Measurements from ENCODE around the gene DHDH.

DNA sequence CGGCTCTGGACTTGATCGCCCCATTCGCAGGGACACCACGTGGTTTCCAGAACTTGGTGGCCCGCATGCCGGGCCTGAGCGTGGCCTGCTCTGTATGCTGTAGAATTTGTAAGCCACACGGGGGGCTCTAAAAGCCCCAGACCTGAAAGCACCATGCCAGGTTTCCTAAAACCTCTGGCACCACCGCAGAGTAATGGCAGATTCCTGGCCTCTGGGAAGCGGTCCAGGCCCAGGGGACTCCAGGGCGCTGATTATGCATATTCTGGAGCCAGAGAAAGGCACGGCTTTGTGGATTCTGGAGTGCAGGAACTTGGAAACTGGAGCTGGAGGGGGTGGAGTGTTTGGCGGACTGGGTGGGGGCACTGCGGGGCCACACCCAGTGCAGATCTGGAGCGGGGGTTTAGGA is 35.3 kb downstream of the DHDH start:
- no peak for TF ChIP-seq NR2F1 (CRISPR knock-in tag; IDR thresholded peaks at IDR 0.05)
- no peak for TF ChIP-seq ONECUT2 (CRISPR knock-in tag; IDR thresholded peaks at IDR 0.05)
- TF ChIP-seq MIXL1 (CRISPR knock-in tag; IDR thresholded peaks at IDR 0.05), result no peak
- no peak for TF ChIP-seq ZNF749 (CRISPR knock-in tag; IDR thresholded peaks at IDR 0.05; ENCODE audit: borderline replicate concordance)
- TF ChIP-seq GTF2F1 (IDR thresholded peaks at IDR 0.05; ENCODE audit: low read length), result no peak
- no peak for TF ChIP-seq ESRRA (CRISPR knock-in tag; IDR thresholded peaks at IDR 0.05; ENCODE audit: low read depth)
